Mucosa of descending colon (tissue), 3 donors: ENCODE results near the gene ZC4H2. TPM values are rescaled to one million over a fixed set of nuclear protein-coding genes. Genes with fewer than 3 reads are reported as not detected.
A peak's percentile ranks its signal among the peaks of the same experiment; 100 is the strongest.
"Not testable (repeated sequence)": the region's sequence is repeated elsewhere in the genome, so short reads cannot be mapped to it uniquely, and the experiment has no call there.

ENCODE experiments used
- ATAC-seq: fragments of 200-7000 bp; cut with Tn5 transposase; one replicate; pipeline ENCODE4 v1.9.1; 2020; ENCODE audit warnings: mild to moderate bottlenecking, moderate library complexity
- DNase-seq, 3 donors: peaks; one replicate each; pipeline ENCODE4 v3.0.0-alpha.2; 2020
- H3K36me3 ChIP-seq: fragments of 200-600 bp; one replicate; pipeline ENCODE4 v1.8.0; 2021; ENCODE audit warnings: low read depth, mild to moderate bottlenecking
- H3K4me1 ChIP-seq: fragments of 200-600 bp; one replicate; pipeline ENCODE4 v1.8.0; 2021; ENCODE audit warnings: low read depth, mild to moderate bottlenecking
- H3K4me3 ChIP-seq: fragments of 200-600 bp; one replicate; pipeline ENCODE4 v1.8.0; 2021; ENCODE audit warnings: mild to moderate bottlenecking
- H3K9me3 ChIP-seq: fragments of 200-600 bp; one replicate; pipeline ENCODE4 v1.8.0; 2021; ENCODE audit warnings: mild to moderate bottlenecking
- intact Hi-C, 2 donors: fragments of 100-400 bp; cut with DNase I in 1 of 2; cut with micrococcal nuclease in 1 of 2; formaldehyde crosslinking; loops; one replicate each; pipeline versions ENCODE4 v1.11.0 to v1.11.1; 2022; cut with DNase I, micrococcal nuclease
- long read RNA-seq, 2 donors: library from polyadenylated mRNA; unstranded; transcript quantifications; one replicate each; pipeline ENCODE4 v2.0.0, GENCODE V29; 2019 to 2021
- total RNA-seq, 3 donors: library from RNA; stranded (reverse); fragmentation: NEBNext Ultra II Directional in 2 of 3; extraction: Animal tissue kit (Norgen Biotek cat#: 25700) in 2 of 3; gene quantifications; one replicate each; pipeline versions ENCODE4 v1.2.1 to v1.2.4, GENCODE V29; 2021 to 2023
- TF ChIP-seq, protein P1 (sequence below): fragments of 200-600 bp; IDR thresholded peaks from one replicate; pipeline ENCODE4 v1.8.0; 2022; ENCODE audit warnings: antibody characterized with exemption, mild to moderate bottlenecking
- donor health status: DM: no; HTN: no; CAD: no; lungs with moderate emphysema.
- donor health status: DM: no; HTN: no; CAD: no.
- donor health status: DM: no; HTN: yes; CAD: no.

ZC4H2 gene, protein sequence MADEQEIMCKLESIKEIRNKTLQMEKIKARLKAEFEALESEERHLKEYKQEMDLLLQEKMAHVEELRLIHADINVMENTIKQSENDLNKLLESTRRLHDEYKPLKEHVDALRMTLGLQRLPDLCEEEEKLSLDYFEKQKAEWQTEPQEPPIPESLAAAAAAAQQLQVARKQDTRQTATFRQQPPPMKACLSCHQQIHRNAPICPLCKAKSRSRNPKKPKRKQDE
- 10 to 100 TPM in 1 of 3 donors, 1 to 10 TPM in 2; 7.2 to 15.0 (median 9.6) TPM for total RNA-seq
- long read RNA-seq, donor 1, transcript ZC4H2-207 (5 exons, 606 nt), result major isoform, 6 of 10 reads
- long read RNA-seq, donor 1, partial matches to known transcripts, result 1 of 10 reads
- long read RNA-seq, donor 1, other reads (novel, unspliced or antisense), result 2 of 10 reads
- long read RNA-seq, donor 2, partial matches to known transcripts, result 2 of 4 reads
- long read RNA-seq, donor 2, other reads (novel, unspliced or antisense), result 0 of 4 reads

DNA sequence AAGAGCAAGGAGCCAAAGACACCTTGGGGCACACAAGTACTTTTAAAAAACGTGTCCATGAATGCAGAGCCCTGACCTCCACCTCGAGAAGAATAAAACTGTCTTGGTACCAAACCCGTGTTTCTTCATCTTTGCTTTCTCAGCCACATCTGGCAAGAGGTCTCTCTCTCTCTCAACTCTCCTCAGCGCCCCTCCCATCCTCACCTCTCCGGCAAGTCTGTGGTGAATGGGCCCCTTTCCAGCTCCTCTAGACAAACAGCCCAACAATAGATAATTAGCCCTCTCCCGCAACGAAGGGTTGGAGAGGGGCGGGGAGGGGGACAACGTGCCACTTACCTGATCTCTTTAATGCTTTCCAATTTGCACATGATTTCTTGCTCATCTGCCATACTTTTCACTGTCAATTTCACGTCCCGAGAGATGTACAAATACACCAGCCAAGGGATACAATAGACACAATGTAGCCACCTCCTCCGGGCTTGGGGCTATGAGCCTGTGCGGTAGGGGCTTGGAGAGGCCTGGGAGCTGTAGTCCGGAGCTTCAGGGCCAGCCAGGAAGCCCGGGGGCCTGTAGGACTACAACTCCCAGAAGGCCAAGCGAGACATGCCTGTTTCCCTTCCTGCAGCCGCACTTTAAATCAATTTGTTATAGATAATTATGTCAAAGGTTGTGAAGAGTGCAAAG is at the start of gene ZC4H2:
ZC4H2 (minus strand) TSS at position 462 of the 684 bp plus-strand sequence; CDS start at position 389, 73 bp downstream.
- ATAC-seq (peak; percentile 99), DNase-seq (peak; percentile 75 to 84 (median 79))
- H3K36me3 ChIP-seq, result no peaks in the 10 kb centered on the region
- TF ChIP-seq, protein P1, sequence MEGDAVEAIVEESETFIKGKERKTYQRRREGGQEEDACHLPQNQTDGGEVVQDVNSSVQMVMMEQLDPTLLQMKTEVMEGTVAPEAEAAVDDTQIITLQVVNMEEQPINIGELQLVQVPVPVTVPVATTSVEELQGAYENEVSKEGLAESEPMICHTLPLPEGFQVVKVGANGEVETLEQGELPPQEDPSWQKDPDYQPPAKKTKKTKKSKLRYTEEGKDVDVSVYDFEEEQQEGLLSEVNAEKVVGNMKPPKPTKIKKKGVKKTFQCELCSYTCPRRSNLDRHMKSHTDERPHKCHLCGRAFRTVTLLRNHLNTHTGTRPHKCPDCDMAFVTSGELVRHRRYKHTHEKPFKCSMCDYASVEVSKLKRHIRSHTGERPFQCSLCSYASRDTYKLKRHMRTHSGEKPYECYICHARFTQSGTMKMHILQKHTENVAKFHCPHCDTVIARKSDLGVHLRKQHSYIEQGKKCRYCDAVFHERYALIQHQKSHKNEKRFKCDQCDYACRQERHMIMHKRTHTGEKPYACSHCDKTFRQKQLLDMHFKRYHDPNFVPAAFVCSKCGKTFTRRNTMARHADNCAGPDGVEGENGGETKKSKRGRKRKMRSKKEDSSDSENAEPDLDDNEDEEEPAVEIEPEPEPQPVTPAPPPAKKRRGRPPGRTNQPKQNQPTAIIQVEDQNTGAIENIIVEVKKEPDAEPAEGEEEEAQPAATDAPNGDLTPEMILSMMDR, result no peak
- H3K4me1 ChIP-seq, result no peaks in the 10 kb centered on the region
- peak within 1 kb of the TSS; percentile 11 for H3K4me3 ChIP-seq
- intact Hi-C loops, result no loop called here
- no peaks in the 10 kb centered on the region for H3K9me3 ChIP-seq

DNA sequence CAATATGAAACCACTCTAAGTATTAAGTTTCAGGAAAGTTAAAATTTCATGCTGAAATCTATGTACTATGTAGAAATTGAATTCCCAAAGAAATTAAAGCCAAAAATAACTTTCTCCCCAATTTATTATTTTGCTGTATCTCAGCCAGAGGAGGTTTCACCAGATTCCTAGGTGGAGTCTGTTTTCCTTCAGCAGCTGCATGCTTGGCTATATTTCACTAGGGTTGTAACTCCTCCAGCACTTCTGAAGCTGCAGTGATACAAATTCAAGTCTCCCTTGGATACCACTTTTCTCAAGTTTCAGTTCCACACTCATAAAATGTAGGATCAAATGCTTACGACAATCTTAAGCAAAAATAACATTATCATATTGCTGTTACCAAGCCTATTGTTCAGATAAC is 41.2 kb upstream of the ZC4H2 start:
- H3K4me1 ChIP-seq, result no peaks in the 10 kb centered on the region
- H3K4me3 ChIP-seq, result no peak overlapping the region

DNA sequence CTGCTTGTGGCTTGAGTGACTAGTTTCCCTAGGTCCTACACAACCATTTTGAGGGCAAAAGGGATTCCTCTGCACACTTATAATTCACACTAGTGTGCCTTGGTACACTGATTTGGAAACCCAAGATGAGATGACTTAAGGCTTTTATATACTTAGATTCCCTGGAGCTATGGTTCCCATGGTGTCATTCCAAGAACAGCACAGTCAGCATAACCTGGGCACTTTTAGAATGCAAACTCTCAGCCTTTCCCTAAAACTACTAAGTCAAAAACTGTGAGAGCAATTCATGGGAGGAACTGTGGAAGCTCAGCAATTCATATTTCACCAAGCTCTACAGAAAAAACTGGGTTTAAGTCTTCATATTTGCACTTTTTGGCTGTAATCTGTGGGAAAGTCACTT is 38.0 kb upstream of the ZC4H2 start:
- TF ChIP-seq, protein P1, result no peak
- DNase-seq (no peak), ATAC-seq (no peak)
- no peak overlapping the region for H3K4me3 ChIP-seq
- no peaks in the 10 kb centered on the region for H3K36me3 ChIP-seq
- H3K4me1 ChIP-seq, result no peaks in the 10 kb centered on the region
- no peaks in the 10 kb centered on the region for H3K9me3 ChIP-seq
- intact Hi-C loops, result no loop called here

More for the DNA sequence above, 41.2 kb upstream of the ZC4H2 start:
- TF ChIP-seq, protein P1, result no peak
- no peak for ATAC-seq
- intact Hi-C loops, result no loop called here
- DNase-seq, result no peak
- no peaks in the 10 kb centered on the region for H3K36me3 ChIP-seq
- no peaks in the 10 kb centered on the region for H3K9me3 ChIP-seq

DNA sequence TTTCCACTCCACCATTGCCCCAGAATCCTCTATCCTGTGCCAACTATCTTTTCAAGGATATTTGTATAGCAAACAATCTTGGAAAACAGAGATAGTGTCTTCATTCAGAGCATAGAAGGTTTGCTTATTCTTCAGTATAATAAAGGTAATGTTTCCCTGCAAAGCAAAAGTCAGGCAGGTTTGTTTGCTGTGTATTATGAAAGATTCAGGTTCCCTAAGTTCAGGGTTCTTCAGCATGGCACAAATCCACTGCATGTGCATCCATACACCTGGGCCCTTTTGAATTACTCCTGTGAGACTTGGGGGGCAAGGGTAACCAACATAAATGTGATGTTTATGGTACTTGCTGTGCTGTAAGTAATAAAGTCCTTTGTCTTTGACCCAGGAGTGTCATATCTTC is 33.2 kb upstream of the ZC4H2 start:
- ATAC-seq (no peak), DNase-seq (no peak)
- H3K36me3 ChIP-seq, result no peaks in the 10 kb centered on the region
- intact Hi-C loops, result no loop called here
- TF ChIP-seq, protein P1, result no peak
- H3K9me3 ChIP-seq, result no peaks in the 10 kb centered on the region
- no peaks in the 10 kb centered on the region for H3K4me1 ChIP-seq
- no peak overlapping the region for H3K4me3 ChIP-seq

DNA sequence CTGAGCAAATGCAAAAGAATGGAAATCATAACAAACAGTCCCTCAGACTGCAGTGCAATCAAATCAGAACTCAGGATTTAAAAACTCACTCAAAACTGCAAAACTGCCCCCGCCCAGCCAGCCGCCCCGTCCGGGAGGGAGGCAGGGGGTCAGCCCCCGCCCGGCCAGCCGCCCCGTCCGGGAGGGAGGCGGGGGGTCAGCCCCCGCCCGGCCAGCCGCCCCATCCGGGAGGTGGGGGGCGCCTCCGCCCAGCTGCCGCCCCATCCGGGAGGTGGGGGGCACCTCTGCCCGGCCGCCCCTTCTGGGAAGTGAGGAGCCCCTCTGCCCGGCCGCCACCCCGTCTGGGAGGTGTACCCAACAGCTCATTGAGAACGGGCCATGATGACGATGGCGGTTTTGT is 26.0 kb upstream of the ZC4H2 start:
- intact Hi-C loops, H3K4me1 ChIP-seq, ATAC-seq, H3K4me3 ChIP-seq, DNase-seq, H3K36me3 ChIP-seq, H3K9me3 ChIP-seq: not testable (repeated sequence)

DNA sequence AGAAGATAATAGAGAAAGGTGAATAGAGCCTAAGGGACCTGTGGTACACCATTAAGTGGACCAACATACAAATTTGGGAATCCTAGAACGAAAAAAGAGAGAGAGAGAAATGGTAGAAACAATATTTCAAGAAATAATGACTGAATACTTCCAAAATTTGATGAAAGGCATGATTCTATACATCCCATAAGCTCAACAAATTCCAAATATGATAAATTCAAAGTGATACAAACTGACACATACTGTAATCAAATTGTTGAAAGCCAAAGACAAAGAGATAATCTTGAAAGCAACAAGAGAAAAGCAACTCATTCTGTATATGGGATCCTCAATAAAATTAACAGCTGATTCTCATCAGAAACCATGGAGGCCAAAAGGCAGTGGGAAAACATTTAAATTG is 20.6 kb upstream of the ZC4H2 start:
- TF ChIP-seq, protein P1, result no peak
- H3K36me3 ChIP-seq, result no peaks in the 10 kb centered on the region
- no peak for ATAC-seq
- intact Hi-C loops, result no loop called here
- H3K4me1 ChIP-seq, result no peaks in the 10 kb centered on the region
- no peak for DNase-seq
- H3K4me3 ChIP-seq, result no peak overlapping the region
- H3K9me3 ChIP-seq, result no peaks in the 10 kb centered on the region
